ENCODE data around the gene POLR2J.

GRCh38 chr7:102425639-102426267, 53.0 kb downstream of the POLR2J start:
- TF ChIP-seq, protein P1, sequence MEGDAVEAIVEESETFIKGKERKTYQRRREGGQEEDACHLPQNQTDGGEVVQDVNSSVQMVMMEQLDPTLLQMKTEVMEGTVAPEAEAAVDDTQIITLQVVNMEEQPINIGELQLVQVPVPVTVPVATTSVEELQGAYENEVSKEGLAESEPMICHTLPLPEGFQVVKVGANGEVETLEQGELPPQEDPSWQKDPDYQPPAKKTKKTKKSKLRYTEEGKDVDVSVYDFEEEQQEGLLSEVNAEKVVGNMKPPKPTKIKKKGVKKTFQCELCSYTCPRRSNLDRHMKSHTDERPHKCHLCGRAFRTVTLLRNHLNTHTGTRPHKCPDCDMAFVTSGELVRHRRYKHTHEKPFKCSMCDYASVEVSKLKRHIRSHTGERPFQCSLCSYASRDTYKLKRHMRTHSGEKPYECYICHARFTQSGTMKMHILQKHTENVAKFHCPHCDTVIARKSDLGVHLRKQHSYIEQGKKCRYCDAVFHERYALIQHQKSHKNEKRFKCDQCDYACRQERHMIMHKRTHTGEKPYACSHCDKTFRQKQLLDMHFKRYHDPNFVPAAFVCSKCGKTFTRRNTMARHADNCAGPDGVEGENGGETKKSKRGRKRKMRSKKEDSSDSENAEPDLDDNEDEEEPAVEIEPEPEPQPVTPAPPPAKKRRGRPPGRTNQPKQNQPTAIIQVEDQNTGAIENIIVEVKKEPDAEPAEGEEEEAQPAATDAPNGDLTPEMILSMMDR (IDR thresholded peaks at IDR 0.05): no peak
- TF ChIP-seq POLR2AphosphoS5 (IDR thresholded peaks at IDR 0.05; ENCODE audit: low read depth, low read length): no peak

All from Panc1 (cell line).